ENCODE measurements around the gene PDE10A.

Gene PDE10A

DNA sequence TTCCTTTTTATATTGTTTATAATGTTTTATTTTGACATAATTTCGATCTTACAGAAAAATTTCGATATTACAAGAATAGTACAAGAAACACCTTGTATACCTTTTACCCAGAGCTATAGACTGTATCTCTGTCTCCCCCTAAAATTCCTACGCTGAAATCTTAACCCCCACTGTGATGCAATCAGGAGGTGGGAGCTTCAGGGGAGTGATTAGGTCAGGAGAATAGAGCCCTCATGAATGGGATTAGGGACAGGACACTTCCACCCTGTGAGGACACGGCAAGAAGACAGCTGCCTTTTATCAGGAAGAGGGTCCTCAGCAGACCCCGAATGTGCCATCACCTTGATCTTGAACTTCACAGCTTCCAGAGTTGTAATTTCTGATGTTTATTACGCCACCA, 204.9 kb downstream of the PDE10A start:
- DNase-seq, result no peak

GRCh38 chr6:165456286-165456685, 206.8 kb downstream of the PDE10A start:
- no peak for DNase-seq

DNA sequence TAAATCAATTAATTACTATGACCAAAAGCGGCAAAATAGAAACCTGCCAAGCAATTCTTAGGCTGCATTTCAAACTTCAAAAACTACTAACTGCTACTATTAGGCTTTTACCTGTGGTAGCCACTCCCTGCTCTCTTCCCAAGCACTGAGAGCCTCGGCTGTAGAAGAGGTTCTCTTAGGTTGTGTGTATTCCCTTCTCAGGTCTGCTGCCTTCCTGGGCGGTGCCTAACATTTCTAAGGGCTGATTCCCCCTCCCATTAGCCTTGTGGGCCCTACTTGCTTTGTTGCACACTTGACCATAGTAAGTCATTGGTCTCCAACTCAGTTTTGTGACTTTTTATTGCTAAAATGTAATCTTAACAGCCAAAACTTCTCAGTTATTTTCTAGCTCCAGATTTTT, 207.6 kb downstream of the PDE10A start:
- no peak for DNase-seq

GRCh38 chr6:165453395-165453794, 209.6 kb downstream of the PDE10A start:
- DNase-seq, result no peak

DNA sequence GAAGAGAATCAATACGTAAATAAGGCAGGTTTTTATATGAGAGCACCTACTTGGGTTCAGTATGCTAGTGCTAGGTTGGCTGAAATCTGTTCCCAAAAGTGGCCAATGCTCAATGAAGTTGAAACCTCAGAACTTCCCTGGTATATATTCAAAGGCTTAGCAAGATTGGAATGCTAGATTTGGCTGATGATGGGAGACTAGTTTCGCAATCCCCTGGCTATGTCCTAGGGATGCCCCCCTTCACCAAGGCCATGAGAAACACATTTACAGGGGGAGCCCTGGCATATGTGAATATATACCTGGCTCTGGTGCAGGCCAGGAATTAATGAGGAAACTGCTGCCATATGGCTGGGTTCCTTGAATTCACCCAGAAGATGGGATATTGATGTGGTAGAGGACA, 211.2 kb downstream of the PDE10A start:
- no peak for DNase-seq

- DNase-seq, result no peak
Measured at GRCh38 chr6:165448210-165448609, 214.8 kb downstream of the PDE10A start.

GRCh38 chr6:165447141-165447540, 215.9 kb downstream of the PDE10A start:
- no peak for DNase-seq

- DNase-seq, result no peak
Measured at GRCh38 chr6:165446331-165446730, 216.7 kb downstream of the PDE10A start.

DNA sequence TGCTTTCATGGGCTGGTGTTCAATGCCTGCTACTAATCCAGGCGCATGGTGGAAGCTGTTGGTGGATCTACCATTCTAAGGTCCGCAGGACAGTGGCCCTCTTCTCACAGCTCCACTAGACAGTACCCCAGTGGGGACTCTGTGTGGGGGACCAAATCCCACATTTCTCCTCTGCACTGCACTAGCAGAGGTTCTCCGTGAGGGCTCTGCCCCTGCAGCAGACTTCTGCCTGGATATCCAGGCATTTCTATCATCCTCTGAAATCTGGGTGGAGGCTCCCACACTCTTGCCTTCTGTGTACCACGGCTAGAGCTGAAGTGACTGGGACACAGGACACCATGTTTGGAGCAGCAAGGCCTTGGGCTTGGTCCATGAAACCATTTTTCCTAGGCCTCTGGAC, 219.6 kb downstream of the PDE10A start:
- no peak for DNase-seq

DNA sequence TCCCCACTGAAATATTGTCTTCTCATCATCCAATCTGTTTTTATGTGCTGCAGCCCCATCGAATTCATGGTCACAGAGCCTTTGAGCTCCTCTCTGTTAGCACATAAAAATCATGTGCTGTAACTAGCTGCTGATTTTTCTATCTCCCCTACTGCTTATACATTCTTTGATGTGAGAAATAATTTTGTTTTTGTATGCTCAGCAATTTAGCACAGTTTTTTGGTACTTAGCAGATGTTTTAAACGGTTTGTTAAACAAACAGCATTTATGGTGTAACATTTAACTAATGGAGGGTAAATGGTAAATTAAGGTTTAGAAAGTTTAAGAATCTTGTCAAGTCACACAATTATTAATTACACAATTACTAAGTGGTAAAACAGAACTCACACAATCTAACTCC, 221.9 kb downstream of the PDE10A start:
- no peak for DNase-seq

- no peak for DNase-seq
Measured at GRCh38 chr6:165439928-165440554, 223.0 kb downstream of the PDE10A start.

- no peak for DNase-seq
Measured at GRCh38 chr6:165426892-165427291, 236.1 kb downstream of the PDE10A start.

DNA sequence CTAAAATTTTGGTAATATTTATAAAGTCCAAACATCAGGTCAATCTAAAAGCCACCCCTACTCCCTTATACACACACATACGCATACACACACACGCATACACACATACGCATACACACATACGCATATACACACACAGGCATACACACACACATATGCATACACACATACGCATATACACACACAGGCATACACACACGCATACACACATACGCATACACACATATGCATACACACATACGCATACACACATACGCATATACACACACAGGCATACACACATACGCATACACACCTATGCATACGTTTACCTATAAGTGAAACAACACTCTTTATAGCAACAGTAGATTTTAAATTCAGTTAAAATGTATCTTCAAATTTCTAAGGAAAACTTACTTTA, 240.8 kb downstream of the PDE10A start:
- no peak for DNase-seq

DNA sequence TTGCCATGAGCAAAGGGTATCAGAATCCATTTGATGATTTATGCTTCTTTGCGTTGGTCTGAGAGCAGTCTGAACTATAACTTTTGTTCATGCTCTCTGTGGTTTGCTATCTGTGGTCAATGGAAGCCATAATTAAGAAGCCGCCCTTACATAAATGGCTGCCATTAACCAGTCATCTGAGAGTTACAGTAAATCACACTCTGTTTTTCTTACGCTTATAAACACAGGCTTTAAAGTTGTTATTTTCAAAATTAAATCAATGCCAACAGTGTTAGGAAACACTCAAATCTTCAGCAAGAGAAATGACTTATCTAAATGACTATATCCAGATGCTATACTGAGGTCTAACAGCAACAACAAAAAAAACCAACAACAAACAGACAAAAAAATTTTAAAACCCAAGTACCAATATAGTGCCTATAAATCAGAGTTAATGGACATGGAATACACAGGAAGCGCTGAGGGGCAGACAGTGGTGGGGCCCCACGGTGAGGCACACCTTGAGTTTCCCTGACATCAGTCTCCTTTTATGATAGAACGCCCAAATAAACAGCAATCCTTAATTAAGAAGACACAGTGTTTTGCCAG, 245.7 kb downstream of the PDE10A start:
- DNase-seq, result no peak

- DNase-seq, result no peak
Measured at GRCh38 chr6:165404697-165405096, 258.3 kb downstream of the PDE10A start.

DNA sequence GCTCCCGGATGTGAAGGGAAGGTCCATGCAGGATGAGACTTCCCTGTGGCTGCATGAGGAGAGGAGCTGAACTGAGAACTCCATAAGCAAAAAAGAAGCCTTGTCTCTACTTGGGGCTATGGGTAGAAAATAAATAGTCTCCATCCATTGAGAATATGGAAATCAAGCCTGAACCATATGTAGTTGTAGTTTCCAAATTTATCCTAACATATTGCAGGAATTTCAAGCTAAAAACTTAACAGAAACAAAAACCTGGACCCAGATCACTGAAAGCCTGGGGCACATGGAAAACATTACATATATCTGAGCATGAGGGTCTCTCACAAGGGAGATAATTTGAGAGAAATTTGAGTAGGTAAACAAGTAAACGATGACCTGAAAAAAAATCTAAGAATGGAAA, 258.7 kb downstream of the PDE10A start:
- no peak for DNase-seq

- no peak for DNase-seq
Measured at GRCh38 chr6:165403006-165403595, 259.9 kb downstream of the PDE10A start.

GRCh38 chr6:165401092-165401491, 261.9 kb downstream of the PDE10A start:
- no peak for DNase-seq

- no peak for DNase-seq
Measured at GRCh38 chr6:165390475-165390874, 272.6 kb downstream of the PDE10A start.

DNA sequence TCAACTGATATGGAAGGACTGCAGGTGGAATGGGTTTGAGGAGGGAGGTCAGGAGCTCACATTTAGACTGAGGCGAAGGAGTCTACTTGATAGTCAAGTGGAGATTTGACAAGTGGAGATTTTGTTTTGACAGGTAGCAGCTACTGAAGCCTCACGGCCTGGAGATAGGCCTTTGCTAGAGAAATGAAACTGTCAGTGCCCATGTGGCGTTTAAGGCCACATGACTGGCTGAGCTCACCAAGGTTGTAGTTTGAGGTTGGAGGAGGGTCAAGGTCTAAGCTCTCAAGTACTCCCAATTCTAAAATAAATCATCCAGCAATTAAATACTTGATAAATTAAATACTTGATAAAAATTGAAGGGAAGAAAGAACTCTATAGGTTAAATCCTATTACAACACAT, 273.5 kb downstream of the PDE10A start:
- DNase-seq, result no peak

GRCh38 chr6:165383323-165383722, 279.7 kb downstream of the PDE10A start:
- no peak for DNase-seq

DNA sequence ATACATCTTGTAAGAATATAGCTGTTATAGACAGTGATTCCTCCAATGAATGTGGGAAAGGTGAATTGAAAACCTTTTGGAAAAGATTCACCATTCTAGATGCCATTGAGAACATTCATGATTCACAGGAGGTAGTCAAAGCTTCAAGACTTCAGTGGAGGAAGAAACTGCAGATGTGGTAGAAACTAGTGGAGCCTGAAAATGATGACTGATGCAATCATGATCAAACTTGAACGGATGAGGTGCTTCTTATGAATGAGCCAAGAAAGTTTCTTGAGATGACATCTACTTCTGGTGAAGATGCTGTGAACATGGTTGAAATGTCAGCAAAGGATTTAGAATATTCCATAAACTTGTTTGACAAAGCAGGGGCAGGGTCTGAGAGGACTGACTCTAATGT, 286.9 kb downstream of the PDE10A start:
- DNase-seq, result no peak

DNA sequence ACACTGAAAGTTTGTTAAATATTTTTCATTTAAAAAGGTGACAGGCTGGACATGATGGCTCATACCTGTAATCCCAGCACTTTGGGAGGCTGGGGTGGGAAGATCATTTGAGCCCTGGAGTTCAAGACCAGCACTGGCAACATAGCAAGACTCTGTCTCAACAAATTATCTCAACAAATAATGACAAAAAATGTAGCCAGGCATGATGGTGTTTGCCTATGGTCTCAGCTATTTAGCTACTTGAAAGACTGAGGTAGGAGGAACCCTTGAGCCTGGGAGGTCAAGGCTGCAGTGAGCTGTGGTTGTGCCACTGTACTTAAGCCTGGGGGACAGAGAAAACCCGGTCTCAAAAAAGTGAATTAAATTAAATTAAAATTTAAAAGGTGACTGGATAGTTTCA, 297.7 kb downstream of the PDE10A start:
- no peak for DNase-seq

GRCh38 chr6:165345700-165346099, 317.3 kb downstream of the PDE10A start:
- no peak for DNase-seq

DNA sequence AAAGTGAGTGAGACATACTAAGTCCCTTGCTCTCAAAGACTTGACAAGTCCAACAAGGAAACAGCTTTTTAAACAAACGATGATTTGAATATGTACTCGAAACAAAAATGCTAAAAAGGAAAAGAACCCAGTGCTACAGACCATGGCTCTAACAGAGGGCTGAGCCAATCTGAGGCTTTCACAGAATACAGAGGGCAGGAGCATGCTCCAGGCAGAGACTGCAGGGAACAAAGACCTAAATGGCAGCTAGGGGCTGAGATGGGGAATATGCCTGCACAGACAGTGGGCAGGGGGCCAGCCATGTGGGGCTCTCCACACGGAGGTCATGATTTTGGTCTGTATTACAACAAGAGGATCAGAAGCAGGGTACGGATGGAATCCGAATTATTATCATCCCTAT, 322.5 kb downstream of the PDE10A start:
- DNase-seq, result no peak
